Measurements from ENCODE around the gene MRC1.
"Not testable (repeated sequence)": the region's sequence is repeated elsewhere in the genome, so short reads cannot be mapped to it uniquely, and the experiment has no call there.

The MRC1 gene

GRCh38 chr10:17910125-17910789, 101.1 kb downstream of the MRC1 start:
- no peak for ATAC-seq

- no peak for ATAC-seq
These were observed 103.6 kb downstream of the MRC1 start for GRCh38 chr10:17912754-17913153.

DNA sequence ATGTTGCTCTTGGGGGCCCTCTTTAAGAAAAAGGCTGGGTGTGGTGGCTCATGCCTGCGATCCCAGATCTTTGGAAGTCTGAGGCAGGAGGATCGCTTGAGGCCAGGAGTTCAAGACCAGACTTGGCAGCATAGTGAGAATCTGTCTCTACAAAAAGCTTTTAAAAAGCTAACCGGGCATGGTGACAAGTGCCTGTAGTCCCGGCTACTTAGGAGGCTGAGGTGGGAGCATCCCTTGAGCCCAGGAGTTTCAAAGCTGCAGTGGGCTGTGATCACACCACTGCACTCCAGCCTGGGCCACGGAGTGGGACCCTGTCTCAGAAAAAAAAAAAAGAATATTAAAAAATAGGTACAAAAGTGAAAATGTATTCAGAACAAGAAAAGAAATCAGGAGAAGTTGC, 104.5 kb downstream of the MRC1 start:
- no peak for ATAC-seq

GRCh38 chr10:17914169-17915045, 105.3 kb downstream of the MRC1 start:
- ATAC-seq, result no peak

GRCh38 chr10:17915181-17915580, 106.0 kb downstream of the MRC1 start:
- ATAC-seq, result no peak

DNA sequence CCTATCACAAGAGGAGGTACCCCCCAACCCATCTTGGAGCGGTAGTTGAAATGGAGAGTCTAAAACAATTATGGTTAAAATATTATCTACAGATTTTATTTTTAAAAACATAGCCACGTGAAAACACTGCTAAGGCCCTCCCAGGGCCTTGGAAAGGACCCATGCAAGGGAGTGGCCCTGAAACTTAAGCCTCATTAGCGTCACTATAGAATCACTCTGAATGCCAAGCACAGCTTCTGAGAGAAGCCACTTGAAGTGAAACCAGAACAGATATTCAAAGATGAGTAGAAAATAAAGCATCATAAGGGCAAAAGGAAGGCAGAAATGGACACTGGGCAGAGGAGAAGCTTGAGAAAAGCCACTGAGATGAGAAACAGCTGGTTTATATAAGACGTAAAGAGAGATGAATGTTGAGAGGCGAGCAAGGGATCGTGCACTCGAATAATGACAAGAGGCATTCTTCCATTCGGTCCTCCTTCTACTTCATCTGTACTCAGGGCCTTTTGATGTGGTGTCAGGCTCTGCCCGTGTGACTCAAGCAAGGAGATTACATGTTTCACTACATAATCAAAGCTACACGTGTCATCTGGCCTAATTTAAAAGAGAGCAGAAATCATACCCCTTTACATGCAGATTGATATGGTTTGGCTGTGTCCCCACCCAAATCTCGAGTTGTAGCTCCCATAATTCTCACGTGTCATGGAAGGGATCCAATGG, 109.2 kb downstream of the MRC1 start:
- ATAC-seq, result peak in 1 of 2 donors; percentile 36

DNA sequence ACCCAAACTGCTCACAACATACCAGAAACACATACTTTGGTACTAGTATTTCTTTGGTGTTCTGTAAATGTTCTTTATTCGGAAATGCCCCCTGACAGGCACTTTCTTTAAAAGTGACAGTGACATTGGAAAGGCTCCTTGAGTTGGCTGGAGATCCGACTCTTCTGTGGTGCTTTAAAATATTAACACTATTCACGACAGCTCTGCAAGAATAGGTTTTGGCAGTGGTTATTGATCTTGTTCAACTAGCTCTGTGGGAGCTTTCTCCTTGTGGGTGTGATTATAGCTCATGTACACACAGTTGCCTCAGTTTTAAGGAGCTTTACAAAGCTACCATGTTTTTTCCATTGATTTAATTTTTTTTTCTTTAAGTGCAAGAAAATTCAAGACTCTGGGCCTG, 112.2 kb downstream of the MRC1 start:
- ATAC-seq, result no peak

DNA sequence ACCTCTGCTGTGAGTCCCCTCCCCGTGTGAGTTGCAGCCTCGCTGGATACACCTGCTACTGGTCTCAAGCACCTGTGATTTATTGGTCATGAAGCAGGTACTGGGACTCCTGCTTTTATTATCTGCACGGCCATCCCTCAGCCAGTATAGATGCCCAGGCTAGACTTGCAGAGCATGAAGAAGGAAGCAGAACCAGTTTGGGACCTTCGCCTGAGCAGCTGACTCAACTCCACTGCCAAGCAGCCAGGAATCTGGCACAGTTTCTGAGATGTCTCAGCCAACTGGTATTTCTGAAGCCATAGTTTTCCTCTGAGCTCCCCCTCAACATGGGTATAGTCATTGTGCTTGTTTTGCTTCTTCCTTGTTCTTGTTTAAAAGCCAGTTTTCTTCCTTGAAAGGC, 114.6 kb downstream of the MRC1 start:
- ATAC-seq, result no peak

DNA sequence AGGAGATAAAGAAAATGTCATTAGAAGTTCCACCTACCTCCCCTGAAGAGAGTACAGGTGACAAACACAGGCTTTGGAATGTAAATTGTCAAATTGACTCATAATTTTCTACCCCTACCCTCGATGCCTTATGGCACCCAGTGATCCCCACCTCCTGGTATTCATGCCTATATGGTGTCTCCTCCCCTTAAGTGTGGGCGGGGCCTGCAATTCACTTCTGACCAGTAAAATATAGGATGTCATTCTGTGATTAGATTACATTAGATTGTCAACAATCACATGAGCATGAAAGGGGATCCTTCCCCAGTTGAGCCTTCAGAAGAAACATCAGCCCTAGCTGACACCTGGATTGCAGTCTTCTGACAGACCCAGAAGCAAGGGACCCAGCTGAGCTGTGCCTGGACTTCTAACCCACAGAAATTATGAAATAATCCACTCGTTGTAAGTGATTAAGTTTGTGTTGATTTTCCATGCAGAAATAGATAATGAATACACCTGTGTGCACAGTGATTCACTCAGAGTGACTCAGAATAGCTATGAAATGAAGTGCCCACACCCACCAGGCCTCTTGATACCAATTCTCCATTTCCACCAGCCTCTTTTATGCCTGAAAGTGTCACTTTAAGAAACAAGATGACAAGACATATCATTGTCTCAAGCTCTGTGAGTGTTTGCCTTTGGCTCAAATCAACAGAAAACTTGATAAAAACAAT, 134.0 kb downstream of the MRC1 start:
- no peak for ATAC-seq

DNA sequence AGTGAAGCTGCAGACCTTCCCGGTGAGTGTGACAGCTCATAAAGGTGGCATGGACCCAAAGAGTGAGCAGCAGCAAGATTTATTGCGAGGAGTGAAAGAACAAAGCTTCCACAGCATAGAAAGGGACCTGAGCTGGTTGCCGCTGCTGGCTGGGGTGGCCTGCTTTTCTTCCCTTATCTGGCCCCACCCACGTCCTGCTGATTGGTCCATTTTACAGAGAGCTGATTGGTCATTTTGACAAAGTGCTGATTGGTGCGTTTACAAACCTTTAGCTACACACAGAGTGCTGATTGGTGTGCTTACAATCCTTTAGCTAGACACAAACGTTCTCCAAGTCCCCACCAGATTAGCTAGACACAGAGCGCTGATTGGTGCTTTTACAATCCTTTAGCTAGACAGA, 141.1 kb downstream of the MRC1 start:
- ATAC-seq, result not testable (repeated sequence)

- ATAC-seq, result no peak
These were observed 141.6 kb downstream of the MRC1 start for GRCh38 chr10:17950726-17951125.

GRCh38 chr10:17951868-17952371, 142.8 kb downstream of the MRC1 start, which contains the start of gene SLC39A12:
SLC39A12 (plus strand) TSS chr10:17951918; CDS start chr10:17953277, 1,359 bp downstream.
- ATAC-seq, result no peak

DNA sequence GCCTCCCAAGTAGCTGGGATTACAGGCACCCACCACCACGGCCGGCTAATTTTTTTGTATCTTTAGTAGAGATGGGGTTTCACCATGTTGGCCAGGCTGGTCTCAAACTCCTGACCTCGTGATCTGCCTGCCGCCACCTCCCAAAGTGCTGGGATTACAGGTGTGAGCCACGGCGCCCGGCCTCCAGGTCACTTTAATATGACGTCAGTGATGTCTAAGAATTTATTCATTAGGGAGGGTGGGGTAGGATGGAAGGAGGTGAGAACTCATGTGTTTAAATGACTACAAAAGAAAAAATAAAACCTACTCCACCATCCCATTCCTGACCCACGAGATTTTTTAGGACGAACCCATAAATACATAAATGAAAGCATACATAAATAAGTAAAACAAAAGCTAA, 145.2 kb downstream of the MRC1 start:
- ATAC-seq, result not testable (repeated sequence)

GRCh38 chr10:17954861-17955260, 145.7 kb downstream of the MRC1 start:
- ATAC-seq, result no peak

DNA sequence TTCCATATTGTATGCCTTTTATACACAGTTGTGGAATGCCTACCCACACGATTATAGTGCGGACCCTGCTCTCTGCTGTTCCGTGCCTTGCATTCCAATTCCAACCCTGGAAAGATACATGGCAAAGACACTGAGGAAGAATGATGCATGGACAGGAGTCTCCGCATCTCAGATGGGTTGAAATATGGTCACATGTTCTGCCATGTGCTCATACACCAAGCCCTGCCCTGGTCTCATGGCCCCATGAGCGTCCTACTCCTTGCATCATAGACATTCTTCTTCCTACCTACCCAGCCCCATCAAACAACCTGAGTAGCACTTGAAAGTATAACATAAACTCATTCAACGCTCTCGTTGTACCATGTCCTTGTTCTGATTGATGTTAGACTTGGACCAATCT, 148.9 kb downstream of the MRC1 start:
- ATAC-seq, result no peak

GRCh38 chr10:17959870-17960269, 150.7 kb downstream of the MRC1 start:
- no peak for ATAC-seq
